Stimulated activated CD8-positive, alpha-beta memory T cell treated with anti-CD3 and anti-CD28 coated beads, Interleukin-12 subunit alpha, Interleukin-12 subunit beta, amount 100 ng/mL, for 4 hours (primary cell): Measurements from ENCODE around the gene NMNAT3.

Experiments
- DNase-seq: peaks from one replicate; pipeline ENCODE4 v3.0.0-alpha.2; 2020; ENCODE audit warnings: low read depth

The NMNAT3 gene

DNA sequence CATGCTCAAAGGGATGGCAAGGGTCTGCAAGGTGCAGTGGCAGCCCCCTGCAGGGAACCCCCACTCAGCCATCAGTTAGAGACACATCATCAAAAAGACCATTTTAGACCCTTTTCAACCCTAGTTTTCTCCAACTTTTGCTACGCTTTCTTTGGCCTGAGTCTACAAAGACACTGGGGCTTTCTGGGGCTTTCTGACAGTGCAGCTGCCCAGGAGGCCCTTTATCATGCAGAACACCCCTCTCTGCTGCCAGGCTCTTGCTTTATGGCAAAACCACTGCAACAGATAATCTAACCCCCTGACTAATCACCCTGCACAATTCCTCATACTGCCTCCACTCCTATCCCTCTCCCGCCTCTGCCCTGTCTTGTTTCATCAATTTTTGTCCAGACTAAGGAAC, 2.4 kb downstream of the NMNAT3 start:
- no peak for DNase-seq

DNA sequence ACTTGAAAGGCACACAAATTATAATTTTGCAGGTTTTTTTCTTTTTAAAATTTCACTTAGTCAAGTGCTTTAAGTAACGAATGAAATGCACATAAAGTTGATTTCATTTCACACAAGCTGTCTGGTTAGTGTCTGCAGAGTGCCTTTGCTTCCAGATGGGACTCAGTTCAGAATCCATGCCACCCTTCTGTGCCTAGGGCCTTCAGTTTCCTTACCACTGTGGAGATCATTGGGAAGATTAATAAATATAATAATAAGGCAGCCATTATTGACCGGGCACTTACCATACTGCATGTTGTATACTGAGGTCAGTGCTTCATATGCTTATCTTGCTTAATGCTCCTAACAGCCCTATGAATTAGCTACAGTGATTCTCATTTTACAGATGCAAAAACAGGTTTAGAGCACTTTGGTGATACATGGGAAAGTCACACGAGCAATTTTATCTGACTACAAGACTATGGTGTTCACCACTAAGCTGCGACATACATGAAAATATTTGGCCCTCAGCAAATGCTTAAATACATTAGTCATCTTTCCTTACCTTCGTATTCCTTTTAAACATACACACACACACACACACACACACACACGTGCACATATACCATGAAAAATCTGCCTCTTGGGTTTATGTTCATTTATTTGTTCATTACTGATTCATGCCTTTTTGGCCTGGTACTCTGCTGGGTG, 3.1 kb downstream of the NMNAT3 start:
- DNase-seq = no peak

DNA sequence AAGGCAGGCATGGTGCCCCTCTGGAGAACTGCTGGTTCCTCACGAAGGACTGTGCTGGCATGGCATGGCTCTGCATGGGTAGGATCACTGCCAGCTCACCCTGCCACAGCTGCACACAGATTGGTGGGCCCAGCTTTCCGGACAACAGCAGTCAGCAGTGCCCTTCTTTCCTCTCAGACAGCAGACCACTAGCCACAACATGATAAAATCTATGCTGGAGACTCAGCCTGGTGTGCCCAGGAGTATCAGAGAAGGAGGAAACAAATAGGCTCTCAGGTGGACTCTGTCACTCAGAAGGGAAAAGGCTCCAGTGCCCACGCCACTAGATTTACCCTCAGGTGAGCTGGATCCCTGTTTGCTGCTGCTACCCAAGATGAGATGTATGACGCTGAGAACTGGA, 4.9 kb downstream of the NMNAT3 start:
- DNase-seq = no peak

DNA sequence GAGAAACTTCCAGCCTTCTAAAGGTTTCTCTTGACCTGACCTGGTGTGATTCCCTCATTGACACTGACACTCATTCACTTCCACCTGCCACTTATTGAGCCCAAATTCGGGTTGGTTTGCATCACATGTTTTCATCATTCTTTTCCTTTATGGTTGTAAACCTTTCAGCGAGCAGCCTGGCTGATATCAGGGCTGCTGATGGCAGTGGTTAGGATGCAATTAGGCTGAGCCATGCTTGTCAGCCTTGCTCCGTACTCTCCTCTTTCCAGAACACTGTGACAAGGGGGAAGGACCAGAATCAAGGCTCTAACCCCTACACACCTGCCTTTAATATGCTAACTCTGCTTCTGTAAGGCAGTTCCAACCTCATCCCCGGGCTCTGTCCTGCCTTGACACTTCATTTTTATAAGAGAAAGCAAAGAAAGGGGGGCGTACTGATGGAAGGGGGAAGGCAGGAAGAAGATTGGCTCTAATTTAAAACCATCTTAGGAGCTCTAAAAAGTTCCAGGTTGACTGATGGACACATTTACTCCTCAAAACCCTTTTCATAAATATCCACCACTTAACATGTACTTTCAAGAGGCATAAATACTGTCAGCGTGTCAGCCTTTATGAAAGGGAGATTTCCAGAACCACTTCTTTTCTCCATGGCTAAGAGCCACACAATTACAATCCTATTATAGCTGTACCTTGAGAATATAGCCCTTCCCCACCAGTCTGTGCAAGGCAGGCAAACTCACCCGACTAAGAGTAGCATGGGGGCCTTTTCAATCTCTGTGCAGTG, 5.7 kb downstream of the NMNAT3 start:
- DNase-seq = no peak

DNA sequence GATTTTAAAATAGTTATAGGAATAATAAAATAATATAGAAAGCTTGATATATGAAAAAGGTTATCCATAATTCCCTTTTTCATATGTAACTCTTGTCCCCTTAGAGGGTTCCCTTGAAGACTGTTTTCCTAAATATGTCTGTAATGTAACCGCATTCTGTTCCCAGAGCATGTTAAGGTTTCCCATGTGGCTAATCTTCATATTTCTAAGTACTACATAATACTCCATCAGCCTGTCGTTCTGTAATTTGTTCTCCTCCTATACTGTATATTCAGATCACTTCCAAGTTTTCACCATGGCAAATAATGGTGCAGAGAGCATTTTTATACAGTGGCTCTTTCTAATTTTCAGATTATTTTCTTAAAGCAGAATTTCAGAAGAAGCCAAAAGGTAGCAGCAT, 6.7 kb downstream of the NMNAT3 start:
- no peak for DNase-seq

DNA sequence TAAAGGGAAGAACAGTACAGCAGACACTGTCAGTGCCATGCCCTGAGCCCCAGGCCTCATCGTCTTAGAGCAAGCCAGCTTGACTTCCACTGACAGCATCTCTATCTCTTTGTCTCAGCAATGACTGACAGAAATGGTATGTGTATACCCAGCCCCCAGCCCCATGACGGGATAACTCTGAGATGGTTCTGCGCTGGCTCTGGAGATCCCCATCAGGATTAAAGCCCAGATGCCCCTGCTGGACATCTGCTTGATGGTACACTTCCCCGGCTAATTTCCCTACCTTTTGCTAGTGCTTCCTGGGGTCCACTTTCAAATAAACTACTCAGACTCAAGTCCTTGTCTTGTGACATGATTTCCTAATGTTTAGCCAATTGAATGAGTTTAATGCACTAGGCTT, 7.6 kb downstream of the NMNAT3 start:
- no peak for DNase-seq

DNA sequence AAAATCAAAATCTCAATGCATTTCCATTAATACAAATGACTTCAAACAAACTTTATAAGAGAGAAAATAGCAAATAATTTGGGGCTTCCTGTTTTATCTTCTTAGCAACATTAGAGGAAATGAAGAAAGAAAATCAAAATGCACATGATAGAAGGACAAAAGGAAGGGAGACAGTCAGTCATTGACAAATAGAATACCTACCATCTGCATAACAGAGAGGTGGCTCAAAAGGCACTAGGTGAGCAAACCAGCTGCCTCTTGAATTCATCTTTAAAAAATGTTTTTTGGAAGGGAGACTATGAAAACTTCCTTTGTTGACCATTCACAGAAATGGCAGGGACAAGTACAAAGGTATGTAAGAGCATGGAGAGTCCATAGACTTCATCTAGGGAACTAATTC, 9.4 kb downstream of the NMNAT3 start:
- no peak for DNase-seq

DNA sequence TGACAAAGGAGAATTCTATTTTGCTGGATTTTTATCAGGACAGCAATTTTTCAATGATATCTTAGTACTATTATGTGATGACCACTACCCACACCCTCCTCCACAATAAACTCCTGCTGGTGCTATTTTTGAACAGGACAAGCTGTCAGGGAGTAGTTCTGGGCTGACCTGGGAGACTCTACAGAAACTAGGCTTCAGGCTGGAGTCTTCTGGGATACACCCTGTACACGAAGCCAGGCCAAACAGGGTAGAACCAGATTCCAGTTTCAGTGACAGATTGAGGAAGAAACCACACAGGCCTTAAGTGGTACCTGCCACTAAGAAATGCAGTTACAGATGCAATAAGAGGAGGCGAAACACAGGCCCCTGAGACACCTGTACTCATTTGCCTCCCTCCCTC, 12.8 kb downstream of the NMNAT3 start:
- no peak for DNase-seq

DNA sequence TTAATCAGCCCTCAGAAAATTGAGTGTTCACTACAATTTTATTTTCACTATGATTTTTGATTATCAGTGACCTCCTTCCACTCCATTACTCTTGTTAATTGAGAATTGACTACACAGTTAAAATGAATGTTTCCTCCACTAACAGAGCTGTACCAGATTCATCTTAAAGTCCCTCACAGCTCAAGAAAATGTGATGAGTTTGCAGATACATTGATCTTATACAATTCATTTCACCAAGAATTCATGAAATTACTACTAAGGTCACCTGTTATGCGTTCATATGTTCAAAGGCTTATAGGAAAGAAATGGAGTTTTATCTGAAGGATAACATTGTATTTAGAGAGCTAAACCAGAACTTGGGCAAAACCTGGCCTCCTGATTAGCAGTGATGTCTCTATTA, 17.5 kb downstream of the NMNAT3 start:
- DNase-seq = no peak

DNA sequence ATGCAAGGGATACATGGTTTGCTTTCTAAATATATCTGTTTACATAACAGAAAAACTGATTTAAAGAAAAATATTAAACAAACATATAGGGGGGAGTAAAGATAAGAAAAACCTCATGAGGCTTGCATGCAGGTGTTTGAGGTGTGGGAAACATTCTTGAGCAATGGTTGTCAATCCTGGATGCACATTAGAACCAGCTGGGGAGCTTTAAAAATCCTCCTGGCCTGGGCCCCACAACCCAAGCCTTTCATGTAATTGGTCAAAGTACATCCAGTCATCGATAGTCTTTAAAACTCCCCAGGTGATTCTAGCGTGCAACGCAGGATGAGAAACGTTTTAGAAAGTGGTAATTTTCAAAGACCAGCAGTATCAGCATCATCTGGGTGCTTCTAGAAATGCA, 18.3 kb downstream of the NMNAT3 start:
- DNase-seq = no peak

DNA sequence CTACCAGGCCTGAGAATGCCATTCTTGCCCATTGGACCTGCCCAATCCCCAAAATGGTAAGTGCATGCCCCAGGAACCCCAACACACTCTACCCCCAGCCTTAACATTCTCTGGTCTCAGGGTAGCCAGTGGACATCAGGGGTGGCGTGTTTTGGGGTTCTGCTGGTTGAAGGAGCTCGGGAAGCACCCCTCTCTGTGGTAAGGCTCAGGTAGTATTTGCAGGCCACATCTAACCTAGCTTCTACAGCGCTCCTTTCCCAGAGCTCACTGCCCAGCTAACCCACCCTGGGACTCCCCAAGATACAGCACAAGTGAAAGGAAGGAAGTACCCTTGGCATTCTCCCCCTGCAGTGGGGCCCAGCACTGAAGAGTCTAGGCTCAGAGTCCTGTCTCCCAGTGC, 19.8 kb downstream of the NMNAT3 start:
- no peak for DNase-seq

DNA sequence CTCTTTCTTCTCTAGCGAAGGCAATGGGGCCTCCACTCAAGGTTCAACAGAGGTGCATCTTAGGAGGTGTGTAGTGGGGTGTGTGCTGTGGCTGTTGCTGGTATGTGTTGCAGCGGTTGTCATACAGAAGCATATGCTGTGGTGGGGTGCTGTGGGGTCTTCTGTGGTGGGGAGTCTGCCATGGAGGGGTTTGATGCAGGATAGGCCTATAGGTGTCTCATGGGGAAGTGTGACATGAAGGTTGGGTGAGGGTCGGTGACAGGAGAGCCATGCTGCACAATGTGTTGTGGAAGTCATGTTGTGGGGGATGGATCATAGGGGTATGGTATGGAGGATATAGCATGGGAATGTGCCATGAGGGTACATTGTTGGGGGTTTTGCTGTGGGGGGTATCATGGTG, 20.3 kb downstream of the NMNAT3 start:
- DNase-seq = no peak

DNA sequence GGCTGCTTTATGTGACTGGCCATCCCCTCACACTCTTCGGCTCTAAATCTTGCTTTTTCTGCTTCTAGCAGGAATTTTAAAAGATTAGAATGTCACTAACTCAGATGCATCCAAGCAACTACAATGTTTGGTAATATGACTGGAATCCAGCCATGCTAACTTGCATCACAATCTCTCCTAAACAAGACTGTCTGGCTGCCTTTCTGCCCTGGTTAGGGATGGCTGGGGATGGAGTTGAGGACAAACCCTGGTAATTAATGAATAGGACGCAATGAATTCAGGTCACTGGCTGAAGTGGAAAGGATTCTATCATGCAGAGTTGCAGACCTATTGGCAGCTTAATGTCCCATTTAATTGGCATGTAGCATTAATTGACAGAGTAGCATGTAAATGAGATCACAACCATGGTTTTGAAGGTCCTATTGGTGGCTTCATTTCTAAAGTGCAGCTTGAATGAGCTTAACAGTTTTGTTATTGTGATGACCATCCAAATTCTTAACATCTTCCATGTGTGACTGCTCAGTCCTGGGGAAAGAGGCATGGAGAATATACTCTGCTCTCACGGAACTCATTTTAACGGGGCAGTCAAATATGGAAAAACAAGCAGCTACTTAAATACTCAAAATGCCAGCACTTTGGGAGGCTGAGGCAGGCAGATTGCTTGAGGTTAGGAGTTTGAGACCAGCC, 21.7 kb downstream of the NMNAT3 start:
- no peak for DNase-seq

DNA sequence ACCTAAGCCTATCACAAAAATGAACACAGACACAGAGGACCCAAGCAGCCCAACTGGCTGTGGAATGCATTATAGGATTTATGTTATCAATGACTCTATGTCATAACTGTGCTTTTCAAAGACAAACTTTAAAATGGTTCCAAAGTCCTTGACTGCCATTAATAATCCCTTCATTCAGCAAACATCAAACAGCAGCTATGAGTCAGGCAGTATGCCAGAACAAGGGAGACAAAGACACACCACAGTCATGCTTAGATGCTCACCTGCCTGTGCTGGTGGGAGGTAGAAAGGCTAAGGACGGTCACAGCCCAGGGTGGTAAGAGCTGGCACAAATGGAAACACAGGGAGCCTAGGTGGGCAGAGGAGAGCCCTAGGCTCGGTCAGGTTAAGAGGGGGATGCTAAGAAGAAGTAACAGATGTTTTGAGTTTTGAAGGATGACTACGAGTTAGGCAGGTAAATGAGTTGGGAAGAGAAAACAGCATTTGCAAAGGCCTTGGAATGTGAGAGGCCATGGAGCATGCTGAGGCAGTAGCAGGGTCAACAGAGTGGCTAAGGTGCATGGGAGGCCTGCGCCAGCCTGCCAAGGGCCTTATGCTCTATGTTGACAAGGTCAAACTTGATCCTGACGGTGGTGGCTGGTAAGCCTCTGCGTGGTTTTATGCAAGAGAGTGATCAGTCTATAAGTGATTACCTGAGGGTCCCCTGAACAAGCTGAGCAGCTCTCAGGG, 23.0 kb downstream of the NMNAT3 start:
- no peak for DNase-seq

DNA sequence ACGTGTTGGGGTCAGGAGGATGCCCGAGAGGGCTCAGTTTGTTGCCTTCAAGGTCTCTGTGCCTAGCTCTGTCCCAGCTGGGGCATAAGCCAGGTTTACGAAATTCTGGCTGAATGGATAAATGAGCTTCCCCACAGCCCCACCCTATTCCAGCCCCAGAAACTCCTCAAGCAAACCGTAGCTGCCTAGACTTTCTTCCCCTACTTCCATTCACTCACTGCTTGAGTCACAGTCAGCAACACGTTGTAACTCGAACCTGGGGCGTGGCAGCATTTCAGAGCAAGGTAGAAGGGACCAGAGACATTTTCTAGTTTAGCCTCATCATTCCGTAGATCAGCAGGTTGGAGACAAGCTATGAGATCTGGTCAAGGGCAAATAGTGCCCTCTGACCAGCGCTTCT, 24.2 kb downstream of the NMNAT3 start:
- no peak for DNase-seq

DNA sequence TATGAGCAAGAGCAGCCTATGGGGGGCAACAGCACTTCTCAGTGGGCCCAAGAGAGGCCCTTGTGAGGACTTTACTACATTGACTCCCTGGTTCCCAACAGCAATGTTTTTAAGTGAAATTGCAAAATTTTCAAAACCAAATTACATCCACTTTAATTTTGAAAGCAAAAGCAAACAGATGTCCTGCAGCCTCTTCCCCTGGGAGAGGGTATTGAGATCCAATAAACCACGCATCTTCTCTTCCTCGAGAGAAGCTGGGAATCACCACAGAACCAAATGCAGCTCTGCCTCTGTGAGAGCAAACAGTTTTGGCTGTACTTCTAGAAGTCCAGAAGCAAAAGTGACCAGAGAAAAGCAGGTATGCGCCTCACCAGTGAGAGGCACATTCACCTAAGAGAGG, 25.2 kb downstream of the NMNAT3 start:
- DNase-seq = no peak

DNA sequence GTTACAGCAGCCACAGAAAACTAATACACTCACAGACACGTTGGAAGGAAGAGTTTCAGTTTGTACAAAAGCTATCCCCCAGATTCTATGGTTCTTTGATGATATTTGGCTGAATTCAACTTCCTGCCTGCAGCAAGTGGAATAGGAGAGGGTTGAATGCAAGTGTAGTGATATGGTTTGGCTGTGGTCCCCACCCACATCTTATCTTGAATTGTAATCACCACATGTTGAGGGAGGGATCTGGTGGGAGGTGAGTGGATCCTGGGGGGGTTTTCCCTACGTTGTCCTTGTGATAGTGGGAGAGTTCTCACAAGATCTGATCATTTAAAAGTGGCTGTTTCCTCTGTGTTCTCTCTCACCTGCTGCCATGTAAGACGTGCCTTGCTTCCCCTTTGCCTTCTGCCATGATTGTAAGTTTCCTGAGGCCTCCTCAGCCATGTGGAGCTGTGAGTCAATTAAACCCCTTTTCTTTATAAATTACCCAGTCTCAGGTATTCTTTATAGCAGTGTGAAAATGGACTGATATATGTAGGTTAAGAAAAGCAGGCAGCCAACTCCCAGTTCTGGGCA, 29.8 kb downstream of the NMNAT3 start:
- no peak for DNase-seq

DNA sequence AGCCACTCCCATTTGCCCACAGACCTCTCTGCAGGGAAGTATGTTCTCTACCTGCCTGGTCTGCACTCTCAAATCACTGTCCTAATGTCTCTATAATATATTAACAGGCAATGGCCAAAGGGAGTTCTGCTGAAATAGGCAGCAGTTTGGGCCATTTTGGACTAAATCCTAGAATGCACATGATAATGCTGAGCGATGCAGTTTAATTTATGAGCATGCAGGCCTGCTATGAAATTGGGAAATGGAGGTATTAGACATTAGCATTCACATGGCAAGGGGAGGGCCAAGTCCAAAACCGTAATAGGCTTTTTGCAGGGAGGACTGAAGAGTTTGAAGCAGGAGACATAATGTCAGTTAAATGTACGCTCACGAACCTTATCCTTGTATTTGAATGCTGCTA, 31.3 kb downstream of the NMNAT3 start:
- no peak for DNase-seq

DNA sequence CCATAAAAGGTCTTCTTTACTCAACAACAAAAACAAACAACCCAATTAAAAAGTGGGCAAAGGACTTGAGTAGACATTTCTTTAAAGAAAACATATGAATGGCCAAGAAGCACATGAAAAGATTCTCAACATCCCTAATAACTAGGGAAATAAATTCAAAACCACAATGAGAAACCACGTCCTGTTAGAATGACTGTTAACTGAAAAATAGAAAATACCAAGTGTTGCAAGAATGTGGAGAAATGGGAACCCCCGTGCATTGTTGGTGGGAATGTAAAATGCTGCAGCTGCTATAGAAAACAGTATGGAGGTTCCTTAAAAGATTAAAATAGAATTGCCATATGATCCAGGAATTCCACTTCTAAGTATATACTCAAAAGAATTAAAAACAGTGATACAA, 34.8 kb downstream of the NMNAT3 start:
- DNase-seq = no peak

DNA sequence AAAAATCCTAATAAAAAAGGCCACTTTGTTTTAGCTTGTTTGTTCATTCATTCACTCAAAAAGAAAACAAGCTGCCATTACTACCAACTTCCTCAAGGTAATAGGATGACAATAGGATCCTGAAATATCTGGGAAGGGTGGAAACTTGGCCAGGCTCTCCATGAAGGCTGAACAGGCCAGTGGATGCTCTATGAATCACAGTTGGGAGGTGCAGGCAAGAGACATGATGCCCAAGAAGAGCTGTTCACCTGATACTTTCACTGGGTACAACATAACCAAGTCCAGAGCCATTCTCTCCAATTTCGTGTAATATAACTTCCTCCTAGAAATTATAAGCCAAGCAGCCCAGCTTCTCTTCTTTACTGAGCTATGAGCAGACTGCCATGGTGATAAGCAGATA, 37.3 kb downstream of the NMNAT3 start:
- no peak for DNase-seq

DNA sequence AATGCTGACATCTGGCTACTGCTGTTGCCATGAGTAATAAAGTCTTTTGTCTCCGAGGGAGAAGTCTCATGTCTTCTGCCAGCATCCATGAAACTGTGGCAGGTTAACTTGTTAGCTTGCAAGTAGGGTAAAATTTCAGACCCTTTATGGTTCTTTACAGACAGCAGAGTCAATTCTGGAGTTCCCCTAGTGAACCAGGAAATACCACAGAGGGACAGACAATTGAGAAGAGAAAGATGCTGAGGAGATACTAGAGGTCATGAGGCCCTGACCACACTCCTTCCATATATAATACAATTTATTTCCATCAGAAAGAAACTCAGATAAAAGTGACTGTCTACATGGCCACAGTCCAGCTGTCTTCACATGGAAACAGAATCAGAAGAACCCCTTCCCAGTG, 38.1 kb downstream of the NMNAT3 start:
- no peak for DNase-seq

DNA sequence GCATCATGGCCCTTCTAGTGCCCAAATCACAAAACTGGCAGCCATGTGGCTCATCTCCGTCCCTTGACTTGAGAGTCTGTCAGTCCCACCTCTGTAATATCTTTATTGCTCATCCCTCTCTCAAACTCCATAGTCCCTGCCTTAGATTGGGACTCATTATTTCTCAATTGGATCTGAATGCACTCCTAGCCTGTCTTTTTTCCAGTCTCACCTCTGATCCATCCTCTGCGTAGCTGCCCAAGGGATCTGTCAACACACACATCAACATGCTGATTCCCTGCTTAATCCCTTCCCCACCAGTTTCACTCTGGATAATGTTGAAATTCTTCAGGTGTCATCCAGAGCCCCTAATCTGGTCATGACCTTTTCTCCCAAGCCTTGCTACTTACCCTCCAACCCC, 39.3 kb downstream of the NMNAT3 start:
- DNase-seq = no peak
